ENCODE measurements around the gene ENAH. TPM values are rescaled to one million over a fixed set of nuclear protein-coding genes. Genes with fewer than 3 reads are reported as not detected.
"Not testable (repeated sequence)": the region's sequence is repeated elsewhere in the genome, so short reads cannot be mapped to it uniquely, and the experiment has no call there.

ENAH gene
- total RNA-seq, 2 experiments from 2014 or later: not detected

DNA sequence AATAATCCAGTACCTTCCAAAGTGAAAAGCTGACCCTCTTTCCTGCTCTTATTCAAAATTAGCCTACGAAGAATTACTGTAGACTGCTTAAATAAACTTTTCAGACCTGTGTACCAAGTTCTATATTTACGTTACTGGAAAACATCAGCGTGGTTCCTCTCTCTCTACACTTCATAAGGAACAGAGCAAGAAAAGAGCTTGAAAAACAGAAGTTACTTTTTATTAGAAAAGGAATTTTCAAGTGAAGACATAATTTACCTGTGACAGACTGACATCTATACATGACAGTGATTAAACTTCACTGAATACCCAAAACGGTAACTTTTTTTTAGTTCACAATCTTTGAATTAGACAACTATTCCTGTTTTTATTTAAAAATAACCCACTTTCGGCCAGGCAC lies 2.7 kb downstream of the ENAH start:
- no peak for ATAC-seq (ENCODE audit: low read depth)
- POLR2A ChIA-PET: no interaction called here

DNA sequence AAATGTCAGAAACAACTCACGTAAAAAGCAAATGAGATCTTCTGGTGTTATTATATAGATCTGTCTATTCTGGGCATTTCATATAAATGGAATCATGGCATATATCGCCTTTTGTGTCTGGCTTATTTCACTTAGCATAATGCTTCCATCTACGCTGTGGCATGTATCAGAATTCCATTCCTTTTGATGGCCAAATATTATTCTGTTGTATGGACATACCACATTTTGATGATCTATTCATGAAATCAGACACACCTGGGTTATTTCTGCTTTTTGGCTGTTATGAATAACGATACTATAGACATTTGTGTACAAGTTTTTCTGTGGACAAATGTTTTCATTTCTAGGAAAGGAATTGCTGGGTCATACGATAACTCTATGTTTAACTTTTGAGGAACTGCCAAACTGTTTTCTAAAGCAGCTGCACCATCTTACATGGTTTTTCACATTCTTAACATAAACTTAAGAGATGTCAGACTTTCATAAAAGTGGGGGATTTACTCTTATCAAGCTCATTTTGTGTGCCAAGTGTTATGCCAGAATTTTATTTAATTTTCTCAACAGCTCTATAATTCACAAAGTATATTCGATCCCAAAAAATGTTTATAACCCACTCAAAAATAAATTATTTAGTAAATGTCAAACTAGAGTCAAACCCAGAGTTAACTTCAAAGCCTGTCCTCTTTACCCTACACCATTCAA lies 7.6 kb downstream of the ENAH start:
- POLR2A ChIA-PET: no interaction called here

More for the DNA sequence above, 2.7 kb downstream of the ENAH start:
- no peaks in the 10 kb centered on the region for H3K9me3 Mint-ChIP-seq
- H3K36me3 Mint-ChIP-seq: no peaks in the 10 kb centered on the region
- peaks cover 9% of the 10 kb centered on the region for H3K4me1 Mint-ChIP-seq
- DNase-seq: no peak
- no peak overlapping the region for H3K27ac Mint-ChIP-seq
- no peak overlapping the region for H3K4me3 Mint-ChIP-seq
- H3K27me3 Mint-ChIP-seq: peaks cover 67% of the 10 kb centered on the region

DNA sequence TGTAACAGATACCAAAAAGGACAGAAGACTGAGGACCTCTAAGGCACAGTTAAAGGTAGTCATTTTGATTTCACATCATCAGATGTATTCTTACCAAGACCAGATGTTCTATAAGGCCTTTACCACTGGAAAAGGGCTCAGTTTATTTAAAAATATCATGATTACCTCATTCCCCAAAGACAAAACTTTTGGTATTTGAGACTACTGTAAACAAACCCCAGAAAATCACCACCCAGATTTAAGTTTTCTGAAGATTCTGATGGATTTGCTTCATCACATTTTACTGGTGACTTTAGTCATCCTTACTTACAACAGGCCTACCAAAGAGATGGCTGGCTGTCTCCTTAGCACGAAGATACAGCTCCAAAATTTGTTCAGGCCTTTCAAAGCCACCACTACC lies 8.3 kb downstream of the ENAH start:
- Mint-ChIP-seq H3K9me3 (no peaks in the 10 kb centered on the region), H3K27ac (no peak overlapping the region), H3K4me1 (peaks cover 2% of the 10 kb centered on the region), H3K4me3 (no peak overlapping the region), H3K27me3 (peaks cover 26% of the 10 kb centered on the region), H3K36me3 (no peaks in the 10 kb centered on the region)
- ATAC-seq (ENCODE audit: low read depth) (no peak), DNase-seq (no peak)
- POLR2A ChIA-PET: no interaction called here

More for the DNA sequence above, 7.6 kb downstream of the ENAH start:
- H3K27me3 Mint-ChIP-seq: peaks cover 32% of the 10 kb centered on the region
- no peak for ATAC-seq (ENCODE audit: low read depth)
- DNase-seq: no peak
- no peaks in the 10 kb centered on the region for H3K9me3 Mint-ChIP-seq
- peaks cover 2% of the 10 kb centered on the region for H3K4me1 Mint-ChIP-seq
- no peak overlapping the region for H3K4me3 Mint-ChIP-seq
- no peaks in the 10 kb centered on the region for H3K36me3 Mint-ChIP-seq
- H3K27ac Mint-ChIP-seq: no peak overlapping the region

DNA sequence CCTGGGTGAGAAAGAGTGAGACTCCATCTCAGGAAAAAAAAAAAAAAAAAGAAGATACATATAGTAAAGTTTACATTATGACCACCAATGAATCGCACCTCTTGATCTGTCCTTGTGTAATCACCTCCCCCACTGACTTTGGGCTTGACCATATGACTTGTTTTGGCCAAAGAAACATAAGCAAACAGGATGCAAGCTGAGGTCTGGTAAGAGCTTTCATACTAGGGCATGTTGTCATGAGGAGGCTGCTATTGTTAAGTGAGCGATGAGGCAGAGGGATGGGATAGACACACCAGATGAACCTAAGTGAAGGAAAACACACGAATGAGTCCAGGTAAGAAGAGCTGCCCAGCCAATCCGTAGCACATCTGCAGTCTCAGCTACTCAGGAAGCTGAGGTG lies 10.7 kb downstream of the ENAH start:
- ATAC-seq (ENCODE audit: low read depth) (no peak), DNase-seq (no peak)
- H3K27ac Mint-ChIP-seq: no peak overlapping the region
- H3K4me3 Mint-ChIP-seq: no peak overlapping the region
- H3K9me3 Mint-ChIP-seq: no peaks in the 10 kb centered on the region
- H3K36me3 Mint-ChIP-seq: no peaks in the 10 kb centered on the region
- peaks cover 2% of the 10 kb centered on the region for H3K4me1 Mint-ChIP-seq
- POLR2A ChIA-PET: no interaction called here
- peaks cover 5% of the 10 kb centered on the region for H3K27me3 Mint-ChIP-seq

DNA sequence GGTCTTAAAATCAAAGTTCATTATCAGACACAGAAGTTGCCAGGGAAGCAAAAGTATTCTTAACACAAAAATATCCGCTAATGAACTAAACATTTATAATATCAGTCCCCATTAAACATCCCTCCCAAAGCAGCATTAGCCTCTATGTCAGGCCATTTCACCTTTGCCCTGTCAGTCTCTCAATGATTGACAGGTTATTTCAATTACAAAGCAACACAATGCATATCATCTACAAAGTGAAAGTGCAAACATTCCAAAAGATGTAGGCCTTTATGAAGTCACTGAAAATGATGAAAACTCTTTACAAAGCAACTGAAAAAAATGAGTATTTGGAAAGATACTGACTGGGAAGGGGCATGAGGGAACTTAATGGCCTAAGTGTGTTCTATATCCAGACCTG lies 14.1 kb downstream of the ENAH start:
- POLR2A ChIA-PET: no interaction called here
- no peak overlapping the region for H3K27ac Mint-ChIP-seq
- H3K9me3 Mint-ChIP-seq: no peaks in the 10 kb centered on the region
- peaks cover 2% of the 10 kb centered on the region for H3K4me1 Mint-ChIP-seq
- ATAC-seq (ENCODE audit: low read depth): no peak
- H3K27me3 Mint-ChIP-seq: peaks cover 3% of the 10 kb centered on the region
- H3K36me3 Mint-ChIP-seq: peaks cover 1% of the 10 kb centered on the region
- H3K4me3 Mint-ChIP-seq: no peak overlapping the region
- no peak for DNase-seq

DNA sequence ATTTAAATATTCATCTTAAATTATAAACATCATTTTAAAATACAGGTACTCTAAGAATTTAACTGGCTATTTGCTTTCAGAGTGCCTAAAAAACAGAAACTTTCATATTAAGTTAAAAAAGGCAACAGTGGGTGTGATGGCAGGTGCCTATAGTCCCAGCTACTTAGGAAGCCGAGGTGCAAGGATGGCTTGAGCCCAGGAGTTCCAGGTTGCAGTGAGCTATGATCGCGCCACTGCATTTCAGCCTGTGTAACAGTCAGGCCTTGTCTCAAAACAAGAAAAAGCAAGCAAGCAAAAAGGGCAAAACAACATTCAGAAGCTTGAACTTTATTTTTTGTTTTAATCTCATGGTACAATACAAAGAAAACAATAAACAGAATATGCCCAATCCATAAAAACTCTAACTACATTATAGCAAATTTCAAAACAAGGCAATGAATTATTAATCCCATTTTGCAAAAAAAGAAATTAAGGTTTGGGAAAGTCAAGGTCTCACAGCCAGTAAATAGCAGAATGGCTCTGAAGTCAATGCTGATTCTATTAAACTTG lies 15.2 kb downstream of the ENAH start:
- ATAC-seq (ENCODE audit: low read depth): no peak
- no peak for DNase-seq
- Mint-ChIP-seq H3K4me1 (peaks cover 2% of the 10 kb centered on the region), H3K36me3 (peaks cover 1% of the 10 kb centered on the region), H3K27me3 (peaks cover 7% of the 10 kb centered on the region), H3K4me3 (no peak overlapping the region), H3K27ac (no peak overlapping the region), H3K9me3 (no peaks in the 10 kb centered on the region)
- POLR2A ChIA-PET: no interaction called here

DNA sequence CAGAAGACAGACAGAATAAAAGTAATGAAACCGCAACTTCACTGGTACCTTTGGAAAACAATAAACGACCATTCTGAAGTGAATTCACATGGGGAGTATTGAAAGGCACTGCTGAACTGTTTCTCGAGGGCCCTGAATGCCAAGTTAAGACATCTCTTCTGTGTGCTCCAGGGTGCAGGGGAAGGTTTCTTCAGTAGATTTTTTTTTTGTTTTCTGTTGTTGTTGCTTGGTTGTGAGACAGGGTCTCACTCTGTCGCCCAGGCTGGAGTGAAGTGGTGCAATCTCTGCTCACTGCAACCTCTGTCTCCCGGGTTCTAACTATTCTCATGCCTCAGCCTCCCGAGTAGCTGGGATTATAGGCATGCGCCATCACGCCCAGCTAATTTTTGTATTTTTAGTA lies 15.9 kb downstream of the ENAH start:
- H3K9me3 Mint-ChIP-seq; ATAC-seq (ENCODE audit: low read depth); H3K4me1 Mint-ChIP-seq; H3K36me3 Mint-ChIP-seq; H3K27me3 Mint-ChIP-seq; H3K4me3 Mint-ChIP-seq; H3K27ac Mint-ChIP-seq; DNase-seq; POLR2A ChIA-PET: not testable (repeated sequence)

DNA sequence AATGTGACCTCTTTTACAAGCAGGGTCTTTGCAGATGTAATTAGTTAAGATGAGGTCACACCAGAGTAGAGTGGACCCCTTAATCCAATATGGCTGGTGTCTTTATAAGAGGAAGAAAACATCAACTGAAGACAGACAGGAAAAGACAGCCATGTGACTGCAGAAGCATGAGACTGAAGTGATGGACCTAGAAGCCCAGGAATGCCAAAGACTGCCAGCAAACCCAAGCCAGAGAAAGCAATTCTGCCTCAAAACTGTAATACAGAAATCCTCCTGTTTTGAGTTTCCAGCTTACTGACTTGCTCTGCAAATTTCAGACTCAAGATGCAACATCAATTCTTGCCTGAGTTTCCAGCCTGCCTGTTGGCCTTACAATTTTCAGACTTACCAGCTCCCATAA lies 17.3 kb downstream of the ENAH start:
- Mint-ChIP-seq H3K27ac (no peak overlapping the region), H3K4me1 (no peaks in the 10 kb centered on the region), H3K36me3 (peaks cover 1% of the 10 kb centered on the region), H3K4me3 (no peak overlapping the region), H3K9me3 (no peaks in the 10 kb centered on the region), H3K27me3 (peaks cover 18% of the 10 kb centered on the region)
- POLR2A ChIA-PET: no interaction called here
- no peak for DNase-seq
- ATAC-seq (ENCODE audit: low read depth): no peak

DNA sequence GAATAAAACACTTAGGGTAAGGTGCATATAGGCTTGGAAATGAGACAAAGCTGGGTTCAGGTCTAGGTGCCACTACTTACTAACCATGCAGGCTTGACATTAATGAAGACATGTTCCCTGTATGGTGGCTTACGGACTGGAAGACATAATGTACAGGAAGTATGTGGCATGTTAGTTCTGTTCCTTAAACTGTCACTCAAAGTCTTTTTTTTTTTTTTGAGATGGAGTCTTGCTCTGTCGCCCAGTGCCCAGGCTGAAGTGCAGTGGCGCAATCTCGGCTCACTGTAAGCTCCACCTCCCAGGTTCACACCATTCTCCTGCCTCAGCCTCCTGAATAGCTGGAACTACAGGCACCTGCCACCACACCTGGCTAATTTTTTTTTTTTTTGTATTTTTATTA lies 20.1 kb downstream of the ENAH start:
- H3K4me3 Mint-ChIP-seq; POLR2A ChIA-PET; DNase-seq; H3K4me1 Mint-ChIP-seq; H3K36me3 Mint-ChIP-seq; ATAC-seq (ENCODE audit: low read depth); H3K27ac Mint-ChIP-seq; H3K9me3 Mint-ChIP-seq: not testable (repeated sequence)
- peaks cover 27% of the 10 kb centered on the region for H3K27me3 Mint-ChIP-seq

DNA sequence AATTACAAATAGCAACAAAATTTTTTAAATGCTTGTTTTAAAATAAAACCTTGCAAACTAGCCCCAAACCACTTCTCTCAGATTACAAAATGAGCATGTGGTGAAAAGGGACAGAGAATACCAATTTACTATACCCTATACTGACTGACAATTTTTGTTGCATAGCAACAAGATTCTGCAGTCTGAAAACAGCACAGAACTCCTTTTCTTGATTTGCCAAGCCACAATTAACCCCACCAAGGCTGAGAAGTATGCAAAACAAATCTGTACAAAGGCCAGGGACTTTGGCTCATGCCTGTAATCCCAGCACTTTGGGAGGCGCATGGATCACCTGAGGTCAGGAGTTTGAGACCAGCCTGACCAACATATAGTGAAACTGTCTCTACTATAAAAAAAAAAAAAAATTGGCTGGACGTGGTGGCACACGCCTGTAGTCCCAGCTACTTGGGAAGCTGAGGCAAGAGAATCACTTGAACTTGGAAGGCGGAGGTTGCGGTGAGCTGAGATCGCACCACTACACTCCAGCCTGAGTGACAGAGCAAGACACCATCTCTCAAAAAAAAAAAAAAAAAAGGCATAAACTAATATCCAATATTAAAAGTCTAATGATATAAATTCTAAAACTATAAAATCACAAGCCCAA lies 21.8 kb downstream of the ENAH start:
- no peaks in the 10 kb centered on the region for H3K36me3 Mint-ChIP-seq
- H3K27me3 Mint-ChIP-seq: peaks cover 33% of the 10 kb centered on the region
- no peaks in the 10 kb centered on the region for H3K4me1 Mint-ChIP-seq
- no peak overlapping the region for H3K27ac Mint-ChIP-seq
- H3K9me3 Mint-ChIP-seq: no peaks in the 10 kb centered on the region
- ATAC-seq (ENCODE audit: low read depth) (no peak), DNase-seq (no peak)
- no peak overlapping the region for H3K4me3 Mint-ChIP-seq
- POLR2A ChIA-PET: no interaction called here

DNA sequence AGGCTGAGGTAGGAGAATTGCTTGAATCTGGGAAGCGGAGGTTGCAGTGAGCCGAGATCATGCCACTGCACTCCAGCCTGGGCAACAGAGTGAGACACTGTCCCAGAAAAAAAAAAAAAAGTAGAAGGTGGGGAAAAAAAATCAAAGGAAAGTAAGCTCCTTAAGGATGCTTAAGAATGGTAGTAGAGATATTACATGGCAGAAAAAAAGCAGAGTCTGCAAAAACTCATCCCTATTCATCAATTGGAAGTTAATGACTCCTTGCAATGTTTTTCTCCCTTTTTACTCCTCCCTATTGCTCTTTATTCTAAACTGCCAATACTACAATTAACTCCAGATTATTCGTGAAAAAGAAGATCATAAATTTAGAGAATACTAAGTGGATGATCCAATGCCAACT lies 23.4 kb downstream of the ENAH start:
- Mint-ChIP-seq H3K27ac (no peak overlapping the region), H3K27me3 (peaks cover 30% of the 10 kb centered on the region), H3K36me3 (no peaks in the 10 kb centered on the region), H3K9me3 (no peaks in the 10 kb centered on the region), H3K4me3 (no peak overlapping the region), H3K4me1 (no peaks in the 10 kb centered on the region)
- DNase-seq (no peak), ATAC-seq (ENCODE audit: low read depth) (no peak)
- POLR2A ChIA-PET: no interaction called here

DNA sequence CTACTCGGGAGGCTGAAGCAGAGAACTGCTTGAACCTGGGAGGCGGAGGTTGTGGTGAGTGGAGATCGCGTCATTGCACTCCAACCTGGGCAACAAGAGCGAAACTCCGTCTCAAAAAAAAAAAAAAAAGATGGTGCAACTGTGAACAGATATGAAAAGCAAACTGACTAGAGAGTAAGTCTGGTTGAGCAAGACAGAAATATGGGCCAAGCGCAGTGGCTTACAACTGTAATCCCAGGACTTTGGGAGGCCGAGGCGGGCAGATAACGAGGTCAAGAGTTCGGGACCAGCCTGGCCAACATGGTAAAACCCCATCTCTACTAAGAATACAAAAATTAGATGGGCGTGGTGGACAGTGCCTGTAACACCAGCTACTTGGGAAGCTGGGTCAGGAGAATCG lies 24.1 kb downstream of the ENAH start:
- POLR2A ChIA-PET; H3K9me3 Mint-ChIP-seq; H3K4me1 Mint-ChIP-seq; ATAC-seq (ENCODE audit: low read depth); H3K36me3 Mint-ChIP-seq; H3K27ac Mint-ChIP-seq; H3K4me3 Mint-ChIP-seq; DNase-seq: not testable (repeated sequence)
- peaks cover 30% of the 10 kb centered on the region for H3K27me3 Mint-ChIP-seq

DNA sequence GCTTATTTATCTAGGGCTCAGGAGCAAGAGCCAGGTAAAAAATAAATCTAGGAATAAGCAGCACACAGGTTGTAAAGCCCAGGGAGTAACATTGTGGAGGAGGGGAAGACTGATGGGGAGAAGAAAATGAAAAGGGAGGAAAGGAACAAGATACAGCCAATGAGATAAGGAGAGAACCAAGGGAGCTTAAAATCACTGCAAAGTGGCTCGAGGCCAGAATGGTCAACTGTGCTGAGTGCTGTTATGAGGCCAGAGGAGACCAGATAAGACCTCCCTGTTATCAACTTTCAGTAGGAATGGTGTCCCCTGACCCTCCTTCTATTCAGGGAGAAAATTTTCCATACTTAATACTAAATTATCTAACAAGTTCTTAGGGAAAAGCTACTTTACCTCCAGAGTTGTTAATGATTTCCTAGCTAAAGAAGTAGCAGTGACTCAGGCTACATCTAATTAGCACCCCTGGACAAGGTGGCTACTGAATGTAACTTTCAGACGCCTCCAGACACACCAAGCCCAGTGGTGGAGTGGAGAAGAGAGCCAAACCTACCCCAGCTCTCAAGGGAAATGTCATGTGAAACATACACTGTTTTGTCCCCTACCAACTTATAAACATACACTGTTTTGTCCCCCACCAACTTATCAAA lies 25.5 kb downstream of the ENAH start:
- ATAC-seq (ENCODE audit: low read depth) (no peak), DNase-seq (no peak)
- Mint-ChIP-seq H3K36me3 (no peaks in the 10 kb centered on the region), H3K4me3 (no peak overlapping the region), H3K9me3 (no peaks in the 10 kb centered on the region), H3K4me1 (no peaks in the 10 kb centered on the region), H3K27ac (no peak overlapping the region), H3K27me3 (peaks cover 26% of the 10 kb centered on the region)
- POLR2A ChIA-PET: no interaction called here

DNA sequence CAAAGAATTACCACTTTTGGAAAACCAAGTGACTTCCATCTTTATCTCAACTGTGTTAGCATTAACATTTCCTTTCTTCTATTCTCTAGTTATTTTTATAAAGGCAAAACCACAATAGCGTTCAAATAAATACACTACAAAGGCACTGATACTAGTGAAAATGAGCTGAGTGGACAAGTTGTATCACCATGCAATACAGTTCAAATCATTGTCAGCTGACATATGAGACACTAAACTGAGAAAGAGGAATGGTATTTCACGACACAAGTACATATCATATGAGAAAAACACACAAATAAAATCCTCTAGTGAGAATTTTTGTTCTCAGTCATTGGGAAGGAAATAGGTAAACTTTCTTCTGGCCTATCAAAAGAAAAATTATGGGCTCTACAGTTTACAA lies 26.2 kb downstream of the ENAH start:
- Mint-ChIP-seq H3K4me3 (no peak overlapping the region), H3K4me1 (no peaks in the 10 kb centered on the region), H3K27ac (no peak overlapping the region), H3K27me3 (peaks cover 21% of the 10 kb centered on the region), H3K9me3 (no peaks in the 10 kb centered on the region), H3K36me3 (no peaks in the 10 kb centered on the region)
- POLR2A ChIA-PET: no interaction called here
- no peak for ATAC-seq (ENCODE audit: low read depth)
- DNase-seq: no peak

All from activated naive CD8-positive, alpha-beta T cell treated with anti-CD3 and anti-CD28 coated beads, Interleukin-2, amount 10 ng/mL, durations not matched to agents 7 days and 5 days (primary cell).